ENCODE measurements around the gene FBXO30. TPM values are rescaled to one million over a fixed set of nuclear protein-coding genes. Genes with fewer than 3 reads are reported as not detected.

FBXO30 gene
- total and polyA plus RNA-seq, 8 donors = 7.7 to 11.3 (median 10.9) TPM

DNA sequence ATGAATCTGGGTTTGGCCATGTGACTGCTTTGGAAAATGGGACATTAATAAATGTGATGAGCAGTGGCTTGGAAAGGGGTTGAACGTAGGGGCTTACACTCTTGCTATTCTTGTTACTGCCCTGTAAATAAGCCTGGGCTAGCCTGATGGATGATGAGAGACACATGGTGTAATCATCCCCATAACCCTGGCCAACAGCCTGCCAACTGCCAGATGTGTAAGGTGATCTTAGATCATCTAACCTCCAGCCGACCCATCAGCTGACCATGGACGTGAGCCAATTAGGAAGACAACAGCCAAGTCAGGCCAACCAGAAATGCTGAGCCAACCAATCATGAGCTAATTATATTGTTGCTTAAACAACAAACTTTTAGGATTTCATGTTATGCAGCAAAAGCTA, 25.2 kb downstream of the FBXO30 start:
- TF ChIP-seq, protein P1, sequence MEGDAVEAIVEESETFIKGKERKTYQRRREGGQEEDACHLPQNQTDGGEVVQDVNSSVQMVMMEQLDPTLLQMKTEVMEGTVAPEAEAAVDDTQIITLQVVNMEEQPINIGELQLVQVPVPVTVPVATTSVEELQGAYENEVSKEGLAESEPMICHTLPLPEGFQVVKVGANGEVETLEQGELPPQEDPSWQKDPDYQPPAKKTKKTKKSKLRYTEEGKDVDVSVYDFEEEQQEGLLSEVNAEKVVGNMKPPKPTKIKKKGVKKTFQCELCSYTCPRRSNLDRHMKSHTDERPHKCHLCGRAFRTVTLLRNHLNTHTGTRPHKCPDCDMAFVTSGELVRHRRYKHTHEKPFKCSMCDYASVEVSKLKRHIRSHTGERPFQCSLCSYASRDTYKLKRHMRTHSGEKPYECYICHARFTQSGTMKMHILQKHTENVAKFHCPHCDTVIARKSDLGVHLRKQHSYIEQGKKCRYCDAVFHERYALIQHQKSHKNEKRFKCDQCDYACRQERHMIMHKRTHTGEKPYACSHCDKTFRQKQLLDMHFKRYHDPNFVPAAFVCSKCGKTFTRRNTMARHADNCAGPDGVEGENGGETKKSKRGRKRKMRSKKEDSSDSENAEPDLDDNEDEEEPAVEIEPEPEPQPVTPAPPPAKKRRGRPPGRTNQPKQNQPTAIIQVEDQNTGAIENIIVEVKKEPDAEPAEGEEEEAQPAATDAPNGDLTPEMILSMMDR (IDR thresholded peaks at IDR 0.05) = no peak
- DNase-seq = no peak
- intact Hi-C loops (cut with DNase I) = no loop called here

GRCh38 chr6:145787688-145788087, 26.9 kb downstream of the FBXO30 start:
- Histone ChIP-seq H3K4me1 (no peaks in the 10 kb centered on the region), H3K9me3 (peaks cover 0 to 26% of the 10 kb centered on the region in 2 donors), H3K36me3 (peaks cover 0 to 11% of the 10 kb centered on the region in 2 donors), H3K4me3 (no peak overlapping the region), H3K27ac (no peak overlapping the region), H3K27me3 (no peaks in the 10 kb centered on the region)
- DNase-seq (no peak), ATAC-seq (no peak)
- intact Hi-C loops (cut with DNase I) = no loop called here
- TF ChIP-seq, protein P1 (IDR thresholded peaks at IDR 0.05) = no peak

More for the DNA sequence above, 25.2 kb downstream of the FBXO30 start:
- peaks cover 0 to 15% of the 10 kb centered on the region in 2 donors for H3K36me3 ChIP-seq
- ATAC-seq = no peak
- no peaks in the 10 kb centered on the region for H3K27me3 ChIP-seq
- H3K9me3 ChIP-seq = peaks cover 0 to 26% of the 10 kb centered on the region in 2 donors
- no peak overlapping the region for H3K4me3 ChIP-seq
- H3K27ac ChIP-seq = no peak overlapping the region
- no peaks in the 10 kb centered on the region for H3K4me1 ChIP-seq

GRCh38 chr6:145784683-145785082, 29.9 kb downstream of the FBXO30 start:
- Histone ChIP-seq H3K4me3 (no peak overlapping the region), H3K9me3 (peaks cover 0 to 8% of the 10 kb centered on the region in 2 donors), H3K27me3 (no peaks in the 10 kb centered on the region), H3K27ac (no peak overlapping the region), H3K36me3 (peaks cover 0 to 7% of the 10 kb centered on the region in 2 donors), H3K4me1 (no peaks in the 10 kb centered on the region)
- ATAC-seq = no peak
- intact Hi-C loops (cut with DNase I) = no loop called here
- DNase-seq = no peak
- TF ChIP-seq, protein P1 (IDR thresholded peaks at IDR 0.05) = no peak

DNA sequence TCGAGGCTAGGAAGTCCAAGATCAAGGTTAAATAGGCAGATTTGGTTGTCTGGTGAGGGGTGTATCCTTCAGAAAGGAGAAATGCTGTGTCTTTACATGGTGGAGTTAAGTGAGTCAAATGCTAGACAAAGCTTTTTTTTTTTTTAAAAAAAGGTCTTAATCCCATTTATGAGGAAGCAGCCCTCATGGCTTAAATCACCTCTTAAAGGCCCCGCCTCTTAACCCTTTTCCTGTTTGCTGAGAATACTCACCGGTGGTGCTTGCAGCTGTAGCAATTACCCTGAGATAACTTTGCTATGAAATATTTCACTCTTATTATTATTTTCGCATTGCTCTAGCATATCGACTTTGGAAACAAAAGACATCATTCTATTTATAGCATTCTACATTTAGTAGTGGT, 30.8 kb downstream of the FBXO30 start:
- H3K27me3 ChIP-seq = no peaks in the 10 kb centered on the region
- intact Hi-C loops (cut with DNase I) = no loop called here

GRCh38 chr6:145772846-145773245, 41.7 kb downstream of the FBXO30 start:
- no peak for DNase-seq
- no peaks in the 10 kb centered on the region for H3K36me3 ChIP-seq
- no peak overlapping the region for H3K27ac ChIP-seq
- no peak for ATAC-seq
- TF ChIP-seq, protein P1 (IDR thresholded peaks at IDR 0.05) = no peak
- intact Hi-C loops (cut with DNase I) = no loop called here
- H3K4me1 ChIP-seq = no peaks in the 10 kb centered on the region
- H3K27me3 ChIP-seq = no peaks in the 10 kb centered on the region
- H3K9me3 ChIP-seq = peaks cover 0 to 18% of the 10 kb centered on the region in 2 donors
- H3K4me3 ChIP-seq = no peak overlapping the region

More for the DNA sequence above, 30.8 kb downstream of the FBXO30 start:
- H3K9me3 ChIP-seq = peaks cover 0 to 7% of the 10 kb centered on the region in 2 donors
- no peaks in the 10 kb centered on the region for H3K4me1 ChIP-seq
- H3K27ac ChIP-seq = no peak overlapping the region
- peaks cover 0 to 7% of the 10 kb centered on the region in 2 donors for H3K36me3 ChIP-seq
- TF ChIP-seq, protein P1 (IDR thresholded peaks at IDR 0.05) = no peak
- no peak overlapping the region for H3K4me3 ChIP-seq
- no peak for DNase-seq
- no peak for ATAC-seq

All from left lung (tissue), 10 donors.